Heart left ventricle (tissue), 13 donors: Measurements from ENCODE around the gene GGT5.
"Not testable (repeated sequence)": the region's sequence is repeated elsewhere in the genome, so short reads cannot be mapped to it uniquely, and the experiment has no call there.

Source experiments
- CTCF ChIP-seq, 12 donors: fragments of 200-600 bp; sonication (generic) in 4 of 12; IDR thresholded peaks; one replicate each; pipeline versions ENCODE4 v1.5.0 to v1.8.0; 2018 to 2022; ENCODE audit warnings: antibody characterized with exemption in 12 of 12, mild to moderate bottlenecking in 5 of 12
- POLR2A ChIP-seq, 2 donors: fragments of 450-650 bp; IDR thresholded peaks; one replicate each; pipeline ENCODE4 v1.6.1; 2017; ENCODE audit warnings: antibody characterized with exemption in 2 of 2, mild to moderate bottlenecking in 2 of 2, moderate library complexity in 2 of 2
- donor health status: ischemic (EF 13 %, LVEDD 7.1; RV severe dilation, severe dysfunction).
- donor health status: DM: no; HTN: yes; CAD: no.
- donor health status: DM: no; HTN: no; CAD: no.
- donor health status: ischemic (EF 25% LVEDD 6.9; RV normal size, moderate dysfunction).
- donor health status: ischemic (EF 25% LVEDD 5.7; RV mildly dilated, moderate dysfunction).
- donor health status: ischemic (EF 35%, LVEDD 5.7; RV mildly dilated, moderate dysfunction).
- donor health status: nonischemic (EF 11% LVEDD 7.7; RV severe dilation, severe dysfunction).
- donor health status: DM: yes; HTN: yes; CAD: no.
- donor health status: PGD.
- donor health status: ischemic (EF 29% LVEDD 5.4; RV normal size, mild dysfunction).
- donor health status: nonischemic (EF 23%, LVEDD 6.1; RV moderate dilation, normal function).

GRCh38 chr22:24263479-24263878 is 18.6 kb upstream of the GGT5 start:
- not testable (repeated sequence) for TF ChIP-seq CTCF, POLR2A (IDR thresholded peaks at IDR 0.05)
